HEK293T (cell line): ENCODE data around the gene AGRP.

Experiments
- CTCF ChIA-PET: fragments of 350-600 bp; formaldehyde crosslinking; extraction: SDS; loops from one replicate; lab custom pipeline; 2021; ENCODE audit warnings: antibody characterized with exemption, inconsistent platforms; lab: Yijun Ruan, JAX
- POLR2A ChIA-PET: fragments of 350-600 bp; formaldehyde crosslinking; extraction: SDS; loops from one replicate; lab custom pipeline; 2020; ENCODE audit warnings: antibody characterized with exemption, inconsistent platforms; lab: Yijun Ruan, JAX
- DNase-seq: peaks from one replicate; pipeline ENCODE4 v3.0.0; 2012; ENCODE audit warnings: mixed read lengths; ENCODE audit errors: extremely low spot score
- ARNT ChIP-seq: fragments of 450-650 bp; IDR thresholded peaks from 2 replicates; pipeline ENCODE4 v1.6.1; 2017; ENCODE audit warnings: mild to moderate bottlenecking
- BHLHE40 ChIP-seq: fragments of 450-650 bp; IDR thresholded peaks from 2 replicates; pipeline ENCODE4 v1.6.1; 2016; ENCODE audit warnings: mild to moderate bottlenecking, moderate library complexity, borderline replicate concordance
- CTBP1 ChIP-seq: fragments of 450-650 bp; IDR thresholded peaks from 2 replicates; pipeline ENCODE4 v1.6.1; 2016; ENCODE audit warnings: borderline replicate concordance
- ELF4 ChIP-seq: fragments of 450-650 bp; IDR thresholded peaks from 2 replicates; pipeline ENCODE4 v1.6.1; 2017; ENCODE audit warnings: antibody characterized with exemption
- FOXA1 ChIP-seq: fragments of 450-650 bp; IDR thresholded peaks from 2 replicates; pipeline ENCODE4 v1.6.1; 2016; ENCODE audit warnings: mild to moderate bottlenecking
- FOXK2 ChIP-seq: fragments of 450-650 bp; IDR thresholded peaks from 2 replicates; pipeline ENCODE4 v1.6.1; 2016; ENCODE audit warnings: mild to moderate bottlenecking
- FOXM1 ChIP-seq: fragments of 450-650 bp; IDR thresholded peaks from 2 replicates; pipeline ENCODE4 v1.6.1; 2017; ENCODE audit warnings: mild to moderate bottlenecking, borderline replicate concordance
- HDGF ChIP-seq: fragments of 450-650 bp; IDR thresholded peaks from 2 replicates; pipeline ENCODE4 v1.6.1; 2017; ENCODE audit warnings: antibody characterized with exemption, borderline replicate concordance
- L3MBTL2 ChIP-seq: fragments of 450-650 bp; conservative IDR thresholded peaks from 2 replicates; pipeline ENCODE4 v1.6.1; 2016; ENCODE audit warnings: mild to moderate bottlenecking
- LEF1 ChIP-seq: fragments of 450-650 bp; IDR thresholded peaks from 2 replicates; pipeline ENCODE4 v1.6.1; 2017; ENCODE audit warnings: mild to moderate bottlenecking, borderline replicate concordance
- NFRKB ChIP-seq: fragments of 450-650 bp; IDR thresholded peaks from 2 replicates; pipeline ENCODE4 v1.6.1; 2016; ENCODE audit warnings: mild to moderate bottlenecking, moderate library complexity
- PKNOX1 ChIP-seq: fragments of 450-650 bp; IDR thresholded peaks from 2 replicates; pipeline ENCODE4 v1.6.1; 2016
- SP1 ChIP-seq: fragments of 450-650 bp; IDR thresholded peaks from 2 replicates; pipeline ENCODE4 v1.6.1; 2017
- SUZ12 ChIP-seq: fragments of 450-650 bp; IDR thresholded peaks from 2 replicates; pipeline ENCODE4 v1.6.1; 2016; ENCODE audit warnings: mild to moderate bottlenecking
- TARDBP ChIP-seq: fragments of 450-650 bp; IDR thresholded peaks from 2 replicates; pipeline ENCODE4 v1.6.1; 2016
- ZNF384 ChIP-seq: fragments of 450-650 bp; IDR thresholded peaks from 2 replicates; pipeline ENCODE4 v1.6.1; 2016

Gene AGRP

GRCh38 chr16:67483150-67483549 is at the start of gene AGRP:
Gene AGRP (minus strand): TSS chr16:67483547. CDS start chr16:67483398, 149 bp downstream.
- CTCF ChIA-PET = interaction anchor here (1.0 to 1.1 kb wide), 2 partner anchors 31 to 38 kb away, joined by 3 to 7 read pairs; no protein-coding TSS in a partner anchor
- no peak for DNase-seq
- POLR2A ChIA-PET = no interaction called here
- no peak for TF ChIP-seq HDGF
- no peak for TF ChIP-seq PKNOX1
- TF ChIP-seq FOXK2 = no peak
- no peak for TF ChIP-seq SP1
- no peak for TF ChIP-seq LEF1
- no peak for TF ChIP-seq ARNT
- TF ChIP-seq FOXA1 = no peak
- TF ChIP-seq SUZ12 = no peak
- no peak for TF ChIP-seq ZNF384
- no peak for TF ChIP-seq L3MBTL2
- no peak for TF ChIP-seq CTBP1
- TF ChIP-seq BHLHE40 = no peak
- no peak for TF ChIP-seq ELF4
- no peak for TF ChIP-seq FOXM1
- no peak for TF ChIP-seq TARDBP
- TF ChIP-seq NFRKB = no peak

GRCh38 chr16:67531247-67531646 is 47.9 kb upstream of the AGRP start:
- TF ChIP-seq FOXK2 (no peak), PKNOX1 (no peak), CTBP1 (no peak), FOXA1 (no peak), FOXM1 (no peak), L3MBTL2 (no peak), SP1 (no peak), ARNT (no peak), BHLHE40 (no peak), SUZ12 (no peak), ELF4 (no peak), TARDBP (no peak), HDGF (no peak), LEF1 (no peak)
- no peak for DNase-seq
- ChIA-PET POLR2A (no interaction called here), CTCF (interaction anchor here (0.6 to 3.0 kb wide), 3 partner anchors 10 to 111 kb away, joined by 3 to 14 read pairs (median 12); no protein-coding TSS in a partner anchor)

GRCh38 chr16:67530013-67530939 is 46.9 kb upstream of the AGRP start:
- CTCF ChIA-PET = interaction anchor here (2.4 to 3.0 kb wide), 2 partner anchors 9 to 17 kb away, joined by 12 to 14 read pairs; no protein-coding TSS in a partner anchor
- TF ChIP-seq BHLHE40 (no peak), FOXA1 (no peak), FOXK2 (no peak), CTBP1 (no peak), ARNT (no peak), ELF4 (no peak), FOXM1 (no peak), TARDBP (no peak), L3MBTL2 (no peak), LEF1 (no peak), PKNOX1 (no peak), NFRKB (no peak), HDGF (no peak), SUZ12 (no peak), SP1 (no peak), ZNF384 (no peak)
- POLR2A ChIA-PET = interaction anchor here (0.9 to 2.5 kb wide), 2 partner anchors 32 to 110 kb away, joined by 3 to 9 read pairs; partner anchors contain the start of gene CTCF
- no peak for DNase-seq

GRCh38 chr16:67529582-67530012 is 46.2 kb upstream of the AGRP start:
- ChIA-PET CTCF (interaction anchor here (2.4 to 3.0 kb wide), 2 partner anchors 8 to 17 kb away, joined by 12 to 14 read pairs; no protein-coding TSS in a partner anchor), POLR2A (interaction anchor here (0.7 to 2.5 kb wide), 4 partner anchors 8 to 110 kb away, joined by 3 to 9 read pairs (median 3); partner anchors contain the start of gene CTCF)
- no peak for TF ChIP-seq TARDBP
- no peak for TF ChIP-seq FOXA1
- no peak for TF ChIP-seq PKNOX1
- no peak for TF ChIP-seq BHLHE40
- TF ChIP-seq SP1 = no peak
- no peak for TF ChIP-seq FOXM1
- TF ChIP-seq ARNT = no peak
- TF ChIP-seq HDGF = no peak
- TF ChIP-seq CTBP1 = no peak
- no peak for TF ChIP-seq ZNF384
- no peak for TF ChIP-seq NFRKB
- TF ChIP-seq L3MBTL2 = no peak
- no peak for TF ChIP-seq SUZ12
- DNase-seq = no peak
